HEK293 (cell line): ENCODE results near the gene EPDR1.

Experiments
- CTCF ChIA-PET: fragments of 350-600 bp; formaldehyde crosslinking; extraction: SDS; loops from one replicate; lab custom pipeline; 2021; ENCODE audit warnings: antibody characterized with exemption; lab: Yijun Ruan, JAX
- POLR2A ChIA-PET: fragments of 300-600 bp; formaldehyde crosslinking; extraction: SDS; loops from one replicate; lab custom pipeline; 2020; ENCODE audit warnings: antibody characterized with exemption, inconsistent platforms; lab: Yijun Ruan, JAX
- H3K27ac ChIP-seq: fragments of 200-500 bp; sonication (Bioruptor generic); 2 replicates; pipeline ENCODE4 v1.5.1; 2014; ENCODE audit warnings: low read depth, low read length, control low read depth, inconsistent platforms; ENCODE audit errors: extremely low read depth
- H3K36me3 ChIP-seq, 2 experiments: fragments of 200-500 bp in 1 of 2; sonication (Bioruptor generic) in 1 of 2; 1 replicate in 1 of 2; 2 replicates in 1 of 2; pipeline ENCODE4 v1.5.1; 2014 to 2017; ENCODE audit warnings: inconsistent platforms in 2 of 2, low read length in 2 of 2; ENCODE audit not compliant: control insufficient read depth in 2 of 2, insufficient read depth in 1 of 2
- H3K4me1 ChIP-seq: fragments of 200-500 bp; sonication (Bioruptor generic); 2 replicates; pipeline ENCODE4 v1.5.1; 2014; ENCODE audit warnings: mild to moderate bottlenecking, low read length, inconsistent platforms; ENCODE audit not compliant: control insufficient read depth, insufficient read depth
- H3K4me3 ChIP-seq: 2 replicates; pipeline ENCODE4 v1.5.1; 2011; ENCODE audit warnings: low read depth, mild to moderate bottlenecking, control low read depth, low read length, moderate library complexity
- H3K9me3 ChIP-seq: fragments of 200-500 bp; sonication (Bioruptor generic); 2 replicates; pipeline ENCODE4 v1.5.1; 2014; ENCODE audit warnings: low read depth, low read length, inconsistent platforms; ENCODE audit not compliant: control insufficient read depth, insufficient read depth
- HOXA7 ChIP-seq: sonication (generic); formaldehyde crosslinking; IDR thresholded peaks from 2 replicates; pipeline ENCODE4 v1.8.1; 2022; ENCODE audit warnings: missing genetic modification reagents, borderline replicate concordance
- KLF8 ChIP-seq: fragments of 450-650 bp; formaldehyde crosslinking; IDR thresholded peaks from 2 replicates; pipeline ENCODE4 v1.5.1; 2016; ENCODE audit warnings: missing biosample characterization, missing genetic modification characterization
- OVOL3 ChIP-seq: fragments of 450-650 bp; formaldehyde crosslinking; IDR thresholded peaks from 2 replicates; pipeline ENCODE4 v1.5.1; 2016; ENCODE audit warnings: missing biosample characterization, missing genetic modification characterization
- PRDM1 ChIP-seq: fragments of 450-650 bp; formaldehyde crosslinking; IDR thresholded peaks from 2 replicates; pipeline ENCODE4; 2016; ENCODE audit warnings: missing biosample characterization, missing genetic modification characterization
- PRDM10 ChIP-seq: fragments of 450-650 bp; formaldehyde crosslinking; IDR thresholded peaks from 2 replicates; pipeline ENCODE4 v1.5.1; 2016; ENCODE audit warnings: missing biosample characterization, missing genetic modification characterization
- SETDB1 ChIP-seq: IDR thresholded peaks from one replicate; pipeline ENCODE4 v1.6.1; 2017; ENCODE audit warnings: mild to moderate bottlenecking, low read length, moderate library complexity, mixed read lengths; ENCODE audit not compliant: insufficient read length
- WT1 ChIP-seq: fragments of 450-650 bp; formaldehyde crosslinking; IDR thresholded peaks from 2 replicates; pipeline ENCODE4 v1.5.1; 2016; ENCODE audit warnings: missing biosample characterization, missing genetic modification characterization
- YY2 ChIP-seq: fragments of 450-650 bp; formaldehyde crosslinking; IDR thresholded peaks from 2 replicates; pipeline ENCODE4 v1.5.1; 2016; ENCODE audit warnings: missing biosample characterization, missing genetic modification characterization
- ZBTB17 ChIP-seq: fragments of 450-650 bp; formaldehyde crosslinking; IDR thresholded peaks from 2 replicates; pipeline ENCODE4 v1.5.1; 2016; ENCODE audit warnings: missing biosample characterization, missing genetic modification characterization
- ZNF10 ChIP-seq: fragments of 450-650 bp; formaldehyde crosslinking; IDR thresholded peaks from 2 replicates; pipeline ENCODE4 v1.5.1; 2017; ENCODE audit warnings: missing biosample characterization, missing genetic modification characterization
- ZNF121 ChIP-seq: fragments of 450-650 bp; formaldehyde crosslinking; IDR thresholded peaks from 2 replicates; pipeline ENCODE4 v1.5.1; 2016; ENCODE audit warnings: missing biosample characterization, missing genetic modification characterization
- ZNF18 ChIP-seq: fragments of 450-650 bp; formaldehyde crosslinking; IDR thresholded peaks from 2 replicates; pipeline ENCODE4 v1.5.1; 2016; ENCODE audit warnings: missing biosample characterization, missing genetic modification characterization
- ZNF202 ChIP-seq: fragments of 450-650 bp; formaldehyde crosslinking; IDR thresholded peaks from 2 replicates; pipeline ENCODE4 v1.5.1; 2016; ENCODE audit warnings: missing biosample characterization, missing genetic modification characterization, borderline replicate concordance
- ZNF335 ChIP-seq: fragments of 450-650 bp; formaldehyde crosslinking; conservative IDR thresholded peaks from 2 replicates; pipeline ENCODE4 v1.5.1; 2016; ENCODE audit warnings: missing biosample characterization, missing genetic modification characterization
- ZNF350 ChIP-seq: fragments of 450-650 bp; formaldehyde crosslinking; IDR thresholded peaks from 2 replicates; pipeline ENCODE4 v1.5.0; 2017; ENCODE audit warnings: missing biosample characterization, mild to moderate bottlenecking, missing genetic modification characterization
- ZNF362 ChIP-seq: fragments of 450-650 bp; formaldehyde crosslinking; IDR thresholded peaks from 2 replicates; pipeline ENCODE4 v1.5.1; 2016; ENCODE audit warnings: missing biosample characterization, missing genetic modification characterization
- ZNF423 ChIP-seq: fragments of 450-650 bp; formaldehyde crosslinking; IDR thresholded peaks from 2 replicates; pipeline ENCODE4 v1.5.1; 2016; ENCODE audit warnings: missing biosample characterization, missing genetic modification characterization
- ZNF530 ChIP-seq: fragments of 450-650 bp; formaldehyde crosslinking; IDR thresholded peaks from 2 replicates; pipeline ENCODE4 v1.5.1; 2016; ENCODE audit warnings: low read depth, missing biosample characterization, missing genetic modification characterization
- ZNF561 ChIP-seq: fragments of 450-650 bp; IDR thresholded peaks from 2 replicates; pipeline ENCODE4 v1.5.1; 2018; ENCODE audit warnings: missing biosample characterization, missing genetic modification characterization, borderline replicate concordance
- ZNF585B ChIP-seq: fragments of 450-650 bp; formaldehyde crosslinking; IDR thresholded peaks from 2 replicates; pipeline ENCODE4 v1.5.1; 2016; ENCODE audit warnings: missing biosample characterization, missing genetic modification characterization
- ZNF629 ChIP-seq: fragments of 450-650 bp; formaldehyde crosslinking; IDR thresholded peaks from 2 replicates; pipeline ENCODE4 v1.5.1; 2017; ENCODE audit warnings: missing biosample characterization, missing genetic modification characterization
- ZNF76 ChIP-seq: fragments of 450-650 bp; formaldehyde crosslinking; IDR thresholded peaks from 2 replicates; pipeline ENCODE4; 2016; ENCODE audit warnings: low read depth, missing biosample characterization, missing genetic modification characterization, borderline replicate concordance
- ZNF792 ChIP-seq: fragments of 450-650 bp; formaldehyde crosslinking; IDR thresholded peaks from 2 replicates; pipeline ENCODE4 v1.5.1; 2016; ENCODE audit warnings: missing biosample characterization, missing genetic modification characterization

Gene EPDR1

GRCh38 chr7:37932543-37932942, 12.1 kb downstream of the EPDR1 start:
- H3K4me1 ChIP-seq = no peaks in the 10 kb centered on the region
- H3K27ac ChIP-seq = no peak overlapping the region
- TF ChIP-seq OVOL3 (tag by site-specific recombination) (no peak), PRDM10 (tag by site-specific recombination) (no peak), ZNF202 (tag by site-specific recombination) (no peak), ZNF629 (tag by site-specific recombination) (no peak), PRDM1 (no peak), ZNF350 (tag by site-specific recombination) (no peak), WT1 (no peak)
- no peaks in the 10 kb centered on the region; a peak in 1 of 3 replicates for H3K36me3 ChIP-seq
- POLR2A ChIA-PET = no interaction called here
- CTCF ChIA-PET = interaction anchor here (0.7 to 0.8 kb wide), 2 partner anchors 21 to 135 kb away, joined by 3 read pairs; no protein-coding TSS in a partner anchor
- H3K4me3 ChIP-seq = no peak overlapping the region
- H3K9me3 ChIP-seq = no peaks in the 10 kb centered on the region

GRCh38 chr7:37933018-37933566, 12.7 kb downstream of the EPDR1 start:
- no peak overlapping the region for H3K27ac ChIP-seq
- H3K4me3 ChIP-seq = no peak overlapping the region
- no peaks in the 10 kb centered on the region for H3K9me3 ChIP-seq
- ChIA-PET CTCF (interaction anchor here (1.3 kb wide), 1 partner anchor 138 kb away, joined by 4 read pairs; no protein-coding TSS in a partner anchor), POLR2A (no interaction called here)
- H3K4me1 ChIP-seq = no peaks in the 10 kb centered on the region
- H3K36me3 ChIP-seq = no peaks in the 10 kb centered on the region; a peak in 1 of 3 replicates
- TF ChIP-seq ZNF423 (tag by site-specific recombination) (no peak), ZNF792 (tag by site-specific recombination) (no peak), ZNF18 (no peak), ZNF10 (tag by site-specific recombination) (no peak), ZNF121 (no peak), YY2 (tag by site-specific recombination) (no peak), ZNF350 (tag by site-specific recombination) (no peak), SETDB1 (no peak), ZNF530 (tag by site-specific recombination) (no peak), ZNF585B (tag by site-specific recombination) (no peak), ZBTB17 (no peak), KLF8 (tag by site-specific recombination) (no peak), ZNF76 (tag by site-specific recombination) (no peak), ZNF362 (tag by site-specific recombination) (no peak), ZNF561 (tag by site-specific recombination) (no peak), ZNF335 (tag by site-specific recombination) (no peak), HOXA7 (no peak), PRDM1 (no peak)
